ENCODE measurements around the gene IDH1. TPM values are rescaled to one million over a fixed set of nuclear protein-coding genes. Genes with fewer than 3 reads are reported as not detected.

The IDH1 gene
- total and polyA plus RNA-seq, 9 donors = 39.9 to 236 (median 73.8) TPM

DNA sequence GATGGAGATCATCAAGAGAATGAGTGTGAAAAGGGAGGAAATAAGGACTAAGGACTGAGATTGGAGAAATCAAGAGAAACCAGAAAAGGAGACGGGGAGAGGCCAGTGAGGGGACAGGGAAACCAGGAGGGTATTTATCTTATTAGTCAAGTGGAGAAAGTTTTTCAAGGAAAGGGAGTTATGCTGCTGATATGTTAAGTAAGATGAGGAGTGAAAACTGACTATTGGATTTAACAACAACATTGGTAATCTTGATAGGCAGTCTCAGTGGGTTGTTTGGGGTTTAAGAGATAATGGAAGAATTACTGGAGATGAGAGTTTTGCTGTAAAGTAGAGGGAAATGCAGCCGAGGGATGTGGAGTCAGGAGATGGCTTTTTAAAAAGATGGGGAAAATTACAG lies 41.7 kb upstream of the IDH1 start:
- Histone ChIP-seq H3K27me3 (no peaks in the 10 kb centered on the region), H3K4me1 (ENCODE audit: insufficient read depth) (no peaks in the 10 kb centered on the region), H3K27ac (no peak overlapping the region), H3K36me3 (no peaks in the 10 kb centered on the region), H3K4me3 (no peak overlapping the region), H3K9me3 (no peaks in the 10 kb centered on the region)
- no peak for DNase-seq
- intact Hi-C loops (cut with DNase I) = no loop called here
- 95 to 99% (median 97%) methylated on average over 2 of the region's 2 CpGs for WGBS, 3 donors
- TF ChIP-seq EP300 (IDR thresholded peaks at IDR 0.05) (no peak), POLR2A (IDR thresholded peaks at IDR 0.05) (no peak)
- TF ChIP-seq, protein P1, sequence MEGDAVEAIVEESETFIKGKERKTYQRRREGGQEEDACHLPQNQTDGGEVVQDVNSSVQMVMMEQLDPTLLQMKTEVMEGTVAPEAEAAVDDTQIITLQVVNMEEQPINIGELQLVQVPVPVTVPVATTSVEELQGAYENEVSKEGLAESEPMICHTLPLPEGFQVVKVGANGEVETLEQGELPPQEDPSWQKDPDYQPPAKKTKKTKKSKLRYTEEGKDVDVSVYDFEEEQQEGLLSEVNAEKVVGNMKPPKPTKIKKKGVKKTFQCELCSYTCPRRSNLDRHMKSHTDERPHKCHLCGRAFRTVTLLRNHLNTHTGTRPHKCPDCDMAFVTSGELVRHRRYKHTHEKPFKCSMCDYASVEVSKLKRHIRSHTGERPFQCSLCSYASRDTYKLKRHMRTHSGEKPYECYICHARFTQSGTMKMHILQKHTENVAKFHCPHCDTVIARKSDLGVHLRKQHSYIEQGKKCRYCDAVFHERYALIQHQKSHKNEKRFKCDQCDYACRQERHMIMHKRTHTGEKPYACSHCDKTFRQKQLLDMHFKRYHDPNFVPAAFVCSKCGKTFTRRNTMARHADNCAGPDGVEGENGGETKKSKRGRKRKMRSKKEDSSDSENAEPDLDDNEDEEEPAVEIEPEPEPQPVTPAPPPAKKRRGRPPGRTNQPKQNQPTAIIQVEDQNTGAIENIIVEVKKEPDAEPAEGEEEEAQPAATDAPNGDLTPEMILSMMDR (IDR thresholded peaks at IDR 0.05) = no peak

- 95 to 96% (median 96%) methylated on average over 4 of the region's 4 CpGs for WGBS, 3 donors
Observed at GRCh38 chr2:208295834-208296233, 41.0 kb upstream of the IDH1 start.

DNA sequence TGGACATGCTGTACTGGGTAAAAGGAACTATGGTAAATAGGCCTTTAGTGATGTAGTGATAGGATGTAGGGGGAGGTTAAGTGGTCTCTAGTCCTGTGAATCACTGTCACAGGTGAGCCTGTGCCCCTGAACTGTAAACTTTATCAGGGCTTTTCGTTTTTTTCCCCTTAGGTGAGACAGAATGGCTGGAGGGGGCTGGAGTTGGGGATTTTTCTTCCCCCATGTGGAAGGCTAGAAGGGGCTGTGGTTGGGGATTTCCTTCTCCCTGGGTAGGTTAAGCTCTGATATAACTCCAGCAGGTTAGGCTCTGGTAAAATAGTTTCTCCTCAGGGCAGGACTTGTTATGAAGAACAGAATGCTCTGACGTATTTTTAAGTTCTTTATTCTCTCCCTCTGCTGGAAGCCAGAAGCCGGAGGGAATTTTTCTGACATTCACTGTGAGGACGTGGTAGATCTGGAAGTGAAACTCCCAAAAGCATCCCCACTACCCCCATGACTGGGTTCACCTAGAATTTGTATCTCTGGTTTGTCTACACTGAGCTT lies 39.7 kb upstream of the IDH1 start:
- TF ChIP-seq, protein P1 (IDR thresholded peaks at IDR 0.05) = no peak
- no peak for TF ChIP-seq EP300 (IDR thresholded peaks at IDR 0.05)
- no peak for TF ChIP-seq POLR2A (IDR thresholded peaks at IDR 0.05)
- H3K27me3 ChIP-seq = no peaks in the 10 kb centered on the region
- no peaks in the 10 kb centered on the region for H3K4me1 ChIP-seq (ENCODE audit: insufficient read depth)
- 85 to 88% (median 87%) methylated on average over 4 of the region's 4 CpGs for WGBS, 3 donors
- no peak overlapping the region for H3K27ac ChIP-seq
- H3K9me3 ChIP-seq = no peaks in the 10 kb centered on the region
- no peaks in the 10 kb centered on the region for H3K36me3 ChIP-seq
- intact Hi-C loops (cut with DNase I) = no loop called here
- DNase-seq = no peak
- H3K4me3 ChIP-seq = no peak overlapping the region

More at GRCh38 chr2:208295834-208296233, 41.0 kb upstream of the IDH1 start:
- Histone ChIP-seq H3K36me3 (no peaks in the 10 kb centered on the region), H3K9me3 (no peaks in the 10 kb centered on the region), H3K4me1 (ENCODE audit: insufficient read depth) (no peaks in the 10 kb centered on the region), H3K27me3 (no peaks in the 10 kb centered on the region), H3K4me3 (no peak overlapping the region), H3K27ac (no peak overlapping the region)
- intact Hi-C loops (cut with DNase I) = no loop called here
- no peak for DNase-seq
- no peak for TF ChIP-seq EP300 (IDR thresholded peaks at IDR 0.05)
- no peak for TF ChIP-seq POLR2A (IDR thresholded peaks at IDR 0.05)
- TF ChIP-seq, protein P1 (IDR thresholded peaks at IDR 0.05) = no peak

DNA sequence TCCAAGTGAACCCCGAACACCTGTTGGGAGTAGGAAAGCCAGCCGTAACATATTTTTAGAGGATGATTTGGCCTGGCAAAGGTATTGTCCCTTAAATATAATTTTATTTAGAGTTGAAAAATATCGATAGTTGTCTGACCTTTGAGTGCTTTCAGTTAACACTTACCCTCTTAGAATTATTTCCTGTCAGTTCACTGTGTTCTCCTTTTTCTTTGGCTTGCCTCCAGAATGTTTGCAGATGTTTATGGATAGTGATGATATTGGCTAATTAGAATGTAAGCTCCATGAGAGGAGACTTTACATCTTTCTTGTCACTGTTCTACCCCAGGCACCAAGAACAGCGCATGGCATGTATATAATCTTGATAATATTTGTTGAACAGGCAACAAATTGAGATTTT lies 31.0 kb upstream of the IDH1 start:
- H3K27ac ChIP-seq = no peak overlapping the region
- no peaks in the 10 kb centered on the region for H3K9me3 ChIP-seq
- no peak for TF ChIP-seq EP300 (IDR thresholded peaks at IDR 0.05)
- TF ChIP-seq, protein P1 (IDR thresholded peaks at IDR 0.05) = no peak
- intact Hi-C loops (cut with DNase I) = no loop called here
- H3K36me3 ChIP-seq = no peaks in the 10 kb centered on the region
- WGBS, 3 donors = 72 to 76% (median 75%) methylated on average over 4 of the region's 4 CpGs
- H3K27me3 ChIP-seq = no peaks in the 10 kb centered on the region
- DNase-seq = no peak
- no peaks in the 10 kb centered on the region for H3K4me1 ChIP-seq (ENCODE audit: insufficient read depth)
- no peak overlapping the region for H3K4me3 ChIP-seq

All from ovary (tissue), 9 donors.